Measurements from ENCODE around the gene HIVEP3.

DNA sequence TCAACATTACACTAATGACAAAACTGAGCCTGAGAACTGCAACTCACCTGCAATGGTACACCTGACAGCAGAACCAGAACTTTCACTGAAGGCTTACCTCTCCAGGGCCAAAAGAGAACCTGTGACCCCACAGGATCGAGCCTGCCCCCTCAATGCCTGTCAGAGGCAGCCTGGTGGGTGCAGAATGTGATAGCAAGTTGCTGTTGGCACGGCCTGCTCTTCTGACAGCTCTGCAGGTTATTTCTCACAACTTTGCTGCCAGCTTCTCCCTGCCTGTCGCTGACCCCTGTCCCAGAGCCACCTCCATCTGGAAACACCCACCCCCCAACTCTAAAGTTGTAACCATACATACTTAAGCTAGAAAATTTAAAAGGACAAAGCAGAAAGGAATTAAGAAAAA, 35.2 kb downstream of the HIVEP3 start:
- TF ChIP-seq, protein P1, sequence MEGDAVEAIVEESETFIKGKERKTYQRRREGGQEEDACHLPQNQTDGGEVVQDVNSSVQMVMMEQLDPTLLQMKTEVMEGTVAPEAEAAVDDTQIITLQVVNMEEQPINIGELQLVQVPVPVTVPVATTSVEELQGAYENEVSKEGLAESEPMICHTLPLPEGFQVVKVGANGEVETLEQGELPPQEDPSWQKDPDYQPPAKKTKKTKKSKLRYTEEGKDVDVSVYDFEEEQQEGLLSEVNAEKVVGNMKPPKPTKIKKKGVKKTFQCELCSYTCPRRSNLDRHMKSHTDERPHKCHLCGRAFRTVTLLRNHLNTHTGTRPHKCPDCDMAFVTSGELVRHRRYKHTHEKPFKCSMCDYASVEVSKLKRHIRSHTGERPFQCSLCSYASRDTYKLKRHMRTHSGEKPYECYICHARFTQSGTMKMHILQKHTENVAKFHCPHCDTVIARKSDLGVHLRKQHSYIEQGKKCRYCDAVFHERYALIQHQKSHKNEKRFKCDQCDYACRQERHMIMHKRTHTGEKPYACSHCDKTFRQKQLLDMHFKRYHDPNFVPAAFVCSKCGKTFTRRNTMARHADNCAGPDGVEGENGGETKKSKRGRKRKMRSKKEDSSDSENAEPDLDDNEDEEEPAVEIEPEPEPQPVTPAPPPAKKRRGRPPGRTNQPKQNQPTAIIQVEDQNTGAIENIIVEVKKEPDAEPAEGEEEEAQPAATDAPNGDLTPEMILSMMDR (conservative IDR thresholded peaks at IDR 0.05; ENCODE audit: low read depth, low read length): no peak
- TF ChIP-seq EZH2 (IDR thresholded peaks at IDR 0.05; ENCODE audit: borderline replicate concordance, low read depth, low read length, poor library complexity, severe bottlenecking): no peak
